SK-N-SH (cell line): ENCODE measurements around the gene BMP15. TPM values are rescaled to one million over a fixed set of nuclear protein-coding genes. Genes with fewer than 3 reads are reported as not detected.

Experiments
- CTCF ChIA-PET: fragments of 300-600, 350-600 bp; formaldehyde crosslinking; extraction: SDS; loops from one replicate; lab custom pipeline; 2021; lab: Yijun Ruan, JAX
- POLR2A ChIA-PET: fragments of 350-600 bp; sonication (Branson Sonifier 250); formaldehyde crosslinking; extraction: SDS; loops from one replicate; lab custom pipeline; 2020; ENCODE audit warnings: antibody characterized with exemption, inconsistent platforms; lab: Yijun Ruan, JAX
- DNase-seq: peaks from one replicate; pipeline ENCODE4 v3.0.0; 2012
- H2AFZ ChIP-seq: fragments of 200-600 bp; sonication (generic); 2 replicates; pipeline ENCODE4 v1.8.1; 2016; ENCODE audit warnings: antibody characterized with exemption, mild to moderate bottlenecking, low read depth
- H3F3A ChIP-seq: fragments of 200-600 bp; sonication (generic); replicated peaks from 2 replicates; pipeline ENCODE3; 2016; ENCODE audit warnings: antibody characterized with exemption, mild to moderate bottlenecking; ENCODE audit not compliant: insufficient read depth
- H3K27ac ChIP-seq, 2 experiments: fragments of 200-500 bp in 1 of 2; fragments of 200-600 bp in 1 of 2; sonication (Bioruptor generic) in 1 of 2; sonication (generic), shearing (Covaris generic) in 1 of 2; 2 replicates each; pipeline versions ENCODE4 v1.5.1 to v1.6.1; 2014 to 2016; ENCODE audit warnings: low read depth in 2 of 2, inconsistent platforms in 1 of 2, low read length in 1 of 2, mild to moderate bottlenecking in 1 of 2, mixed read lengths in 1 of 2
- H3K27me3 ChIP-seq: fragments of 200-600 bp; sonication (generic), shearing (Covaris generic); 2 replicates; pipeline ENCODE4 v1.6.1; 2016; ENCODE audit warnings: mixed run types; ENCODE audit not compliant: insufficient read depth
- H3K36me3 ChIP-seq, 2 experiments: fragments of 200-500 bp in 1 of 2; fragments of 200-600 bp in 1 of 2; sonication (Bioruptor generic) in 1 of 2; sonication (generic) in 1 of 2; replicated peaks in 1 of 2; 2 replicates each; pipeline versions ENCODE3 to v1.5.1; 2014 to 2016; ENCODE audit warnings: low read length in 1 of 2, mild to moderate bottlenecking in 1 of 2; ENCODE audit not compliant: insufficient read depth in 2 of 2, control insufficient read depth in 1 of 2
- H3K4me1 ChIP-seq, 2 experiments: fragments of 200-500 bp in 1 of 2; fragments of 200-600 bp in 1 of 2; sonication (Bioruptor generic) in 1 of 2; sonication (generic), shearing (Covaris generic) in 1 of 2; 2 replicates each; pipeline versions ENCODE4 v1.5.1 to v1.6.1; 2014 to 2016; ENCODE audit warnings: low read depth in 1 of 2, low read length in 1 of 2, mixed run types in 1 of 2; ENCODE audit not compliant: insufficient read depth in 2 of 2, control insufficient read depth in 1 of 2
- H3K4me2 ChIP-seq: fragments of 200-600 bp; sonication (generic), shearing (Covaris generic); 2 replicates; pipeline ENCODE4 v1.6.1; 2017; ENCODE audit warnings: mixed run types
- H3K4me3 ChIP-seq, 2 experiments: fragments of 200-500 bp in 1 of 2; fragments of 200-600 bp in 1 of 2; sonication (Bioruptor generic) in 1 of 2; sonication (generic), shearing (Covaris generic) in 1 of 2; 2 replicates each; pipeline versions ENCODE4 v1.5.1 to v1.8.1; 2014 to 2016; ENCODE audit warnings: low read depth in 2 of 2, inconsistent platforms in 1 of 2, low read length in 1 of 2, mild to moderate bottlenecking in 1 of 2, mixed read lengths in 1 of 2, moderate library complexity in 1 of 2
- H3K79me2 ChIP-seq: fragments of 200-600 bp; sonication (generic); 2 replicates; pipeline ENCODE4 v1.8.1; 2017; ENCODE audit warnings: mild to moderate bottlenecking; ENCODE audit not compliant: insufficient read depth
- H3K9ac ChIP-seq: fragments of 200-600 bp; sonication (generic); 2 replicates; pipeline ENCODE4 v1.6.1; 2017; ENCODE audit warnings: mixed run types
- H3K9me2 ChIP-seq: fragments of 200-600 bp; sonication (generic); 2 replicates; pipeline ENCODE4 v1.6.1; 2017; ENCODE audit warnings: mixed run types
- H3K9me3 ChIP-seq: fragments of 200-600 bp; sonication (generic); 2 replicates; pipeline ENCODE4 v1.6.1; 2017; ENCODE audit warnings: mixed run types, mild to moderate bottlenecking, moderate library complexity
- H4K20me1 ChIP-seq: fragments of 200-600 bp; sonication (generic); 2 replicates; pipeline ENCODE4 v1.6.1; 2017; ENCODE audit warnings: mild to moderate bottlenecking, mixed run types; ENCODE audit not compliant: insufficient read depth
- CHD2 ChIP-seq: fragments of 150-350 bp; IDR thresholded peaks from 2 replicates; pipeline ENCODE4 v1.6.1; 2018; ENCODE audit warnings: low read length; ENCODE audit not compliant: partially characterized antibody
- CTCF ChIP-seq: fragments of 200-600 bp; sonication (generic); IDR thresholded peaks from 2 replicates; pipeline ENCODE4 v1.6.1; 2017; ENCODE audit warnings: antibody characterized with exemption, mild to moderate bottlenecking, moderate library complexity
- FOSL2 ChIP-seq: IDR thresholded peaks from 2 replicates; pipeline ENCODE4 v1.4.0; 2012; ENCODE audit warnings: low read depth, mild to moderate bottlenecking, moderate library complexity, borderline replicate concordance
- RAD21 ChIP-seq: IDR thresholded peaks from 2 replicates; pipeline ENCODE4 v1.6.1; 2012; ENCODE audit warnings: mild to moderate bottlenecking, low read length
- SMC3 ChIP-seq: IDR thresholded peaks from 2 replicates; pipeline ENCODE4 v1.6.1; 2012; ENCODE audit warnings: low read depth, low read length, improper control_type of control experiment
- TCF12 ChIP-seq: IDR thresholded peaks from 2 replicates; pipeline ENCODE4 v1.4.0; 2012
- WGBS: methylation state at CpG from one replicate; pipeline ENCODE4 v1.1.6; 2017; ENCODE audit warnings: low lambda C conversion rate; 5-methylcytosine and 5-hydroxymethylcytosine counted together
- polyA plus RNA-seq, 3 experiments: library from polyadenylated mRNA; depleted of rRNA; stranded (reverse); fragments of >200 nt; gene quantifications; 2 replicates each; pipeline ENCODE4 v1.2.3, GENCODE V29; 2012

Gene BMP15
- polyA plus RNA-seq, 1 of the 3 experiments (the other 2 are of a cell fraction): not detected

- Histone ChIP-seq H3F3A (no peaks in the 10 kb centered on the region), H3K4me3 (no peak overlapping the region), H3K36me3 (no peaks in the 10 kb centered on the region), H3K9me2 (no peaks in the 10 kb centered on the region), H3K9ac (no peak overlapping the region), H3K27ac (no peak overlapping the region), H2AFZ (no peak overlapping the region), H3K27me3 (peaks cover 9% of the 10 kb centered on the region; the same call in 1 of the 2 replicates), H3K4me2 (no peak overlapping the region), H3K4me1 (no peaks in the 10 kb centered on the region), H4K20me1 (no peaks in the 10 kb centered on the region), H3K79me2 (no peaks in the 10 kb centered on the region), H3K9me3 (no peaks in the 10 kb centered on the region)
- no peak for DNase-seq
- TF ChIP-seq CTCF (peak; percentile 49), TCF12 (no peak)
- 81% methylated on average over 15 of the region's 17 CpGs for WGBS
- ChIA-PET POLR2A (no interaction called here), CTCF (interaction anchor here (0.5 to 1.6 kb wide), 2 partner anchors 14 to 27 kb away, joined by 3 to 4 read pairs; no protein-coding TSS in a partner anchor)
These were observed 5.2 kb upstream of the BMP15 start for GRCh38 chrX:50905334-50905733.

GRCh38 chrX:50913520-50913919, 3.0 kb downstream of the BMP15 start:
- POLR2A ChIA-PET: no interaction called here
- no peak for TF ChIP-seq CHD2
- no peaks in the 10 kb centered on the region for H4K20me1 ChIP-seq
- H3K4me1 ChIP-seq: no peaks in the 10 kb centered on the region
- H3K4me3 ChIP-seq: no peak overlapping the region
- H3F3A ChIP-seq: no peaks in the 10 kb centered on the region
- no peaks in the 10 kb centered on the region for H3K36me3 ChIP-seq
- no peak for DNase-seq
- H3K27ac ChIP-seq: no peak overlapping the region
- H3K79me2 ChIP-seq: no peaks in the 10 kb centered on the region
- H3K27me3 ChIP-seq: peaks cover 18% of the 10 kb centered on the region
- H3K9me2 ChIP-seq: no peaks in the 10 kb centered on the region
- CTCF ChIA-PET: no interaction called here
- no peak overlapping the region for H2AFZ ChIP-seq
- H3K9me3 ChIP-seq: no peaks in the 10 kb centered on the region
- no peak overlapping the region for H3K4me2 ChIP-seq
- H3K9ac ChIP-seq: no peak overlapping the region

DNA sequence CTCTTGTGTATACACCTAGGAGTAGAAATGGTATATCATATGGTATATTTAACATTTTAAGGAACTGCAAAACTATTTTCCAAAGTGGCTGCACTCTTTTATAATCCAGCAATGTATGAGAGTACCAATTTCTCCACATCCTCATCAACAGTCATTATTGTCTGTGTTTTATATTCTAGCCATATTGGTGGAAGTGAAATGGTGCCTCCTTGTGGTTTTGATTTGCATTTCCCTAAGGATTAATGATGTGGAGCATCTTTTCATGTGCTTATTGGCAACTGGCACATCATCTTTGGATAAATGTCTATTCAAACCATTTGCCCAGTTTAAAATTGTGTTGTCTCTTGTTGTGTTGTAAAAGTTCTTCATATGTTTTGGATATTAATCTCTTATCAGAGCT, 9.6 kb downstream of the BMP15 start:
- H3K27ac ChIP-seq: no peak overlapping the region
- no peaks in the 10 kb centered on the region for H3F3A ChIP-seq
- H3K4me2 ChIP-seq: no peak overlapping the region
- ChIA-PET CTCF (interaction anchor here (1.0 to 1.4 kb wide), 2 partner anchors 14 to 212 kb away, joined by 3 to 4 read pairs; no protein-coding TSS in a partner anchor), POLR2A (no interaction called here)
- H3K4me3 ChIP-seq: no peak overlapping the region
- H3K9ac ChIP-seq: no peak overlapping the region
- no peaks in the 10 kb centered on the region for H3K79me2 ChIP-seq
- H3K27me3 ChIP-seq: peaks cover 12% of the 10 kb centered on the region
- no peaks in the 10 kb centered on the region for H3K4me1 ChIP-seq
- TF ChIP-seq RAD21 (peak; percentile 52), CTCF (peak; percentile 60), SMC3 (peak; percentile 19; the same call in 1 of the 2 replicates), FOSL2 (no peak)
- DNase-seq: no peak
- no peaks in the 10 kb centered on the region for H3K9me3 ChIP-seq
- H3K9me2 ChIP-seq: no peaks in the 10 kb centered on the region
- H2AFZ ChIP-seq: no peak overlapping the region
- no peaks in the 10 kb centered on the region for H4K20me1 ChIP-seq
- no peaks in the 10 kb centered on the region for H3K36me3 ChIP-seq
